Measurements from ENCODE around the gene BIK.
"Not testable (repeated sequence)": the region's sequence is repeated elsewhere in the genome, so short reads cannot be mapped to it uniquely, and the experiment has no call there.

The BIK gene

GRCh38 chr22:43136801-43137200 lies 26.3 kb downstream of the BIK start:
- no peak for DNase-seq

GRCh38 chr22:43142880-43143562 lies 32.5 kb downstream of the BIK start, which contains the start of gene MCAT:
Gene MCAT, minus strand, starts transcription at chr22:43143398. Its CDS starts 50 bp downstream, at chr22:43143348.
- DNase-seq, result peak; percentile 65 to 83 (median 70)

GRCh38 chr22:43144949-43145348 lies 34.4 kb downstream of the BIK start:
- no peak for DNase-seq

- DNase-seq, result not testable (repeated sequence)
Observed at GRCh38 chr22:43145371-43145770, 34.8 kb downstream of the BIK start.

- DNase-seq, result not testable (repeated sequence)
Observed at GRCh38 chr22:43146332-43146731, 35.8 kb downstream of the BIK start.

- DNase-seq, result no peak
Observed at GRCh38 chr22:43147821-43148220, 37.3 kb downstream of the BIK start.

GRCh38 chr22:43148581-43148980 lies 38.0 kb downstream of the BIK start:
- DNase-seq, result peak in 1 of 5 experiments; percentile 30

GRCh38 chr22:43150731-43151206 lies 40.2 kb downstream of the BIK start:
- DNase-seq, result no peak

- peak; percentile 40 to 60 (median 58) for DNase-seq
Observed at GRCh38 chr22:43151251-43152002, 40.9 kb downstream of the BIK start, which contains the start of gene TSPO. Gene TSPO, plus strand, starts transcription at chr22:43151559. Its CDS starts 7,680 bp downstream, at chr22:43159239.

- DNase-seq, result peak in 1 of 5 experiments; percentile 14
Observed at GRCh38 chr22:43152003-43152356, 41.4 kb downstream of the BIK start.

GRCh38 chr22:43152357-43153071 lies 42.0 kb downstream of the BIK start:
- DNase-seq, result peak; percentile 41 to 82 (median 55)

GRCh38 chr22:43153899-43154298 lies 43.3 kb downstream of the BIK start:
- no peak for DNase-seq

- no peak for DNase-seq
Observed at GRCh38 chr22:43154887-43155536, 44.5 kb downstream of the BIK start.

- no peak for DNase-seq
Observed at GRCh38 chr22:43155789-43156188, 45.2 kb downstream of the BIK start.

- DNase-seq, result no peak
Observed at GRCh38 chr22:43156413-43156812, 45.9 kb downstream of the BIK start.

GRCh38 chr22:43157874-43158546 lies 47.5 kb downstream of the BIK start:
- no peak for DNase-seq

- no peak for DNase-seq
Observed at GRCh38 chr22:43158778-43159483, 48.4 kb downstream of the BIK start.

- DNase-seq, result no peak
Observed at GRCh38 chr22:43159484-43160178, 49.1 kb downstream of the BIK start.

GRCh38 chr22:43160497-43161126 lies 50.1 kb downstream of the BIK start:
- no peak for DNase-seq

Data from T-helper 2 cell (primary cell).